GM19395 (cell line): ENCODE measurements around the gene OR7G1.

Experiments used
- ATAC-seq: cut with Tn5 transposase; IDR thresholded peaks from one replicate; pipeline ENCODE4 v1.9.1; 2021; ENCODE audit warnings: mild to moderate bottlenecking, moderate library complexity; ENCODE audit not compliant: unreplicated experiment

Gene OR7G1, protein sequence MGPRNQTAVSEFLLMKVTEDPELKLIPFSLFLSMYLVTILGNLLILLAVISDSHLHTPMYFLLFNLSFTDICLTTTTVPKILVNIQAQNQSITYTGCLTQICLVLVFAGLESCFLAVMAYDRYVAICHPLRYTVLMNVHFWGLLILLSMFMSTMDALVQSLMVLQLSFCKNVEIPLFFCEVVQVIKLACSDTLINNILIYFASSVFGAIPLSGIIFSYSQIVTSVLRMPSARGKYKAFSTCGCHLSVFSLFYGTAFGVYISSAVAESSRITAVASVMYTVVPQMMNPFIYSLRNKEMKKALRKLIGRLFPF

DNA sequence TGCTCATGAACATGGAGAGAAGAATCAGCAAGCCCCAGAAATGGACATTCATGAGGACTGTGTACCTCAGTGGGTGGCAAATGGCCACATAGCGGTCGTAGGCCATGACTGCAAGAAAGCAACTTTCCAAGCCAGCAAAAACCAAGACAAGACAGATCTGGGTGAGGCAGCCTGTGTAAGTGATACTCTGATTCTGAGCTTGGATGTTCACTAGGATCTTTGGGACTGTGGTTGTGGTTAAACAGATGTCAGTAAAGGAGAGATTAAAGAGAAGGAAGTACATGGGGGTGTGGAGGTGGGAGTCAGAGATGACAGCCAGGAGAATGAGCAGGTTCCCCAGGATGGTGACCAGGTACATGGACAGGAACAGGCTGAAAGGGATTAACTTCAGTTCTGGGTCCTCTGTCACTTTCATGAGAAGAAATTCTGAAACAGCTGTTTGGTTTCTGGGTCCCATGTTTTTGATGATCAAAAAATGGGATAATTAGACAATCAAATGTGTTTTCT lies at the start of gene OR7G1:
OR7G1 (minus strand) TSS at position 457 of the 507 bp plus-strand sequence; CDS start at position 457, 0 bp downstream.
- ATAC-seq, result no peak

DNA sequence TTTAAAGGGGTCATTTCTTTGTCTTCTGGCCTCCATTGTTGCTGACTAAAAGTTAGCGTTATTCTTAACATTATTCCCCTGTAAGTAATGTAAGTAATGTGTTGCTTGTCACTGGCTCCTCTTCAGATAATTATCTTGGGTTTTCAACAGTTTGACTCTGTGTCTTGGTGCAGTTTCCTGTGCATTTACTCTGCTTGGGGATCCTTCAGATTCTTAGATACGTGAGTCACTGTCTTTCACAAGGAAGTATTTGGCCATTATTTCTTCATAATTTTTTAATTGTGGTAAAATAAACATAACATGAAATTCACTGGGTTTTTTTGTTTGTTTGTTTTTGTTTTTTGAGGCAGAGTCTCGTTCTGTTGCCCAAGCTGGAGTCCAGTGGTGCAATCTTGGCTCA lies 49.7 kb upstream of the OR7G1 start:
- no peak for ATAC-seq

DNA sequence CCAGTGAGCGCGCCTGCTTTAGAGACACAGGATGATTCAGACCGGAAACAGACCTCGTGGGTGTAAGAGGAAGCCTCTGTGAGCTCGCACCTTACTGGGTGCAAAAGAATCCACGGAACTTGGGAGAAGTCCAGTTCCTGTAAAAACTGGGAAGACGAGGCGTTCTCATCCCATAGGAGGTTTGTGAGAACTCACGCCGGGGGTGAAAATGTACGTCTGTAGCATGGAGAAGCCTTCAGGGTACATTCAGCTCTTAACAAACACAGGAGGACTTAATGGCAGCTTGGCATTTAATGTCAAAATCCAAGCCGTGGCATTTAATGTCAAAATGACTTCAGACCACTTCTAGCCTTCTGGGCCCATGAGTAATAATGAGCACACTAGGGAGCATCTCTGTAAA lies 45.9 kb upstream of the OR7G1 start:
- ATAC-seq, result no peak

DNA sequence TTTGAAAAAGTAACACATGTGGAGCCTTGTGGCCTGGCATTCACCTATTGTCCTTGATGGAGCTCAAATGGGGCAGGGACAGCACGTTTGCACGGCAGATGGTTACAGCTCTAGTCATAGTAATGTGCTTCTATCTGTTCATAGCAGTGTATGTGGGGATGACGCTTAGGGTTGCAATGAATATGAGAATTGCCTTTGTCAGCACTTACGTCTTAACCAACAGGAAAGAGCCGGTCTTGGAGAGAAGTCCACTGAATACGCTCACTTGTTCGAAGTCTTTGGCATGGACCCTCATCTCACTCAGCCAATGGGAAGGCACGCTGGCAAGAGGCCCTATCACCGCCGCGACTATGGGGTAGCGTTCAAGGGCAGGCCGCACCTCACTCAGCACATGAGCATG lies 44.3 kb upstream of the OR7G1 start:
- ATAC-seq, result no peak

DNA sequence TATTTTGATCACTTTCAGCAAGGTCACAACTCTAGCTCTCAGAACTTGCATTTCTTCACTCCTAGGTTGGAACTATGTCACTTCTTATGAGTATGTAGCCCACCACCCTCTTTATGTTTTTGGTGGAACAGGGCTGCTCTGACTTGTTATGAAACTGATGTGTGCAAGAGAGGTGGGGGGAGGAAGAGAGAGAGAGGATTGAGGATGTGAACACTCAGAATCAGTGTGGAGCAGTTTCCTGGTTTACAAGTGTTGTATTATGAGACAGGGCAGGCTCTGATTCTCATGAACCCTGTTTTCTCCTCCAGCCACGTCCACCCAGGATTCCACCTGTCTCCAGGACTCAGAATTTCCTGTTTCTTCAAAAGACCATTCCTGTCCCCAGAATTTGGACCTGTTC lies 40.7 kb upstream of the OR7G1 start:
- no peak for ATAC-seq

DNA sequence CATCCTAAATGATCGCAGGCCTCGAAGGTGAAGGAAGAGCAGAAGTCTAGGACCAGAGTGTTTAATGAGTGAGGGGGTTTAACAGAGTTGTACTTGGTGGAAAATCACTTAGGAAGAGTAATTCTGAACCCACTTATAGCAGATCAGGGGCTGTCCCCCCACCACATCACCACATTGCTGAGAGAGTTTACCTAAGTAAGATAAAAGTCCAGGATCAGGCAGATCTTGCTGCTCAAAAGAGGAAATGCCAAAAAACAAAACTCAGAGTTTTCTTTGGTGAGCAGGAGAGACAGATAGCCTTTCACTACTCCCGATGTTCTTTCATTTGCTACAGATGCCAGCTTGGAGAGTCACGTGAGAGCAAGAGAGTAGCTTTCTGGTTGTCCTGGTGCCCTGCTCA lies 40.0 kb upstream of the OR7G1 start:
- ATAC-seq, result no peak

DNA sequence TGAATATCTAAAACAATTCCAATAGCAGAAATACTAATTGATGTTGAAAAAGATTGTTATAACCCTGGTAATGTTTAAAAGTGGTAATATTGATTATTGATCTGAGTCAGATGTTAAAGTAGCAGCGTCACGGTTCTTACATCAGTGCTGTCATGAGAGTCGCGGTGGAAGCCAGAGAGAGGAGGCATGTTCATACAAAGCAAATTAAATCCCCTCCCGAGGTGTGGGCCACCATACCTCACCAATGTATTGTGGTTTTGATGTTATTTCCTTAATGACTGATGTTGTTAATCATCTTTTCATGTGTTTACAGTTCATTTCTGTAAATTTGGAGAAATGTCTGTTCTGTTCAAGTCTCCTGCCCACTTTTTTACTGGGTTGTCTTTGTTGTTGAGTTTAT lies 35.8 kb upstream of the OR7G1 start:
- ATAC-seq, result no peak

DNA sequence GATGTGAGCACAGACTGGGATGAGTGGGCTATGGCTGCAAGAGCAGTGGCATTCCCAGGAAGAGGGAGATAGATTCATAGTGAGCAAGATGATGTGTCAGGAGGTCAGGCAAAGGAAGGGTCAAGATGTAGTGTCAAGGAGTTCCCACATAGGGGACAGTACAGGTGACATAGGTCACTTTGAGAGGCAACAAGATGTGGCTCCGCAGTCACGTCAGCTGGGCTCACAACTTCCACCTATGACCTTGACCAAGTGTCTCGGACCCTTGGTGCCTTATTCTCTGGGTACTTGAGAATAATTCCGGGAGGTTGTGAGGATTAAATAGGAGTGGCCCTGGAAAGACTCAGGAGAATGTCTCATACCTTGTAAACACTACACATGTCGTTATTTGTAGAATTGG lies 35.1 kb upstream of the OR7G1 start:
- no peak for ATAC-seq

DNA sequence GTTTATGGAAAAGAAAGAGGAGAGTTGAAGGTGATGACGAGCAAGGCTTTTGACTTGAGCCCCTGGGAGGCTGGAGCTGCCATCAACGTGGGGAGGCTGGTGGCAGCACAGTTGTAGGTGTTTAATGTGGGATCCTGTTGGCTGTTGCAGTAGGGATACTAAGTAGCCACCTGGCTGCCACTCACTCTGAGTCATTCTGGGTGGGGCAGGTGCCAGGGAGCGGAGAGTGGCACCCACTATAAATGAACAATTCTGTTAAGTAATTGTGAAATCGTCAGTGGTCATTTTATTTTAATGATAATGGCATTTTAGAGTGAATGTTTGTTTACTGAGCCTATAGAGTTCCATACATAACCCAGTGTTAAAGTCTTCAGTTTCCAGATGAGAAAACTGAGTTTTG lies 34.4 kb upstream of the OR7G1 start:
- ATAC-seq, result no peak

DNA sequence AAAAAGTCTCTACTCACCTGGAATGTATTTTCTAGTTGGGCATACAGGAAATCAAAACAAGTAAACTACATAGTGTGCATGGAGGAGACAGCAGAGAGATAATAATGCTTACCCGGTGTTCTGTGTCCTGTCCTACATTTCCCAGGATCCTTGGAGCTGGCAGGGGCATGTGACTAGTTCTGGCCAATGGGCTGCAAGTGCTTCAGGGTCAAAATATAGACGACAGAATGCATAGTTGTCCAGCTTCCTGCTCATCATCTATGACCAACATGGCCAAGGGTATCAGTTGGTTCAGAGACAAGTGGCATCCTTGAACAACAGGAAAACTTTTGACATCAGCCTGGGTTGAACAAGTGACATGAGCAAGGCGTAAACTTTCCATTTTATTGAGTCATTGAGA lies 33.1 kb upstream of the OR7G1 start:
- no peak for ATAC-seq

DNA sequence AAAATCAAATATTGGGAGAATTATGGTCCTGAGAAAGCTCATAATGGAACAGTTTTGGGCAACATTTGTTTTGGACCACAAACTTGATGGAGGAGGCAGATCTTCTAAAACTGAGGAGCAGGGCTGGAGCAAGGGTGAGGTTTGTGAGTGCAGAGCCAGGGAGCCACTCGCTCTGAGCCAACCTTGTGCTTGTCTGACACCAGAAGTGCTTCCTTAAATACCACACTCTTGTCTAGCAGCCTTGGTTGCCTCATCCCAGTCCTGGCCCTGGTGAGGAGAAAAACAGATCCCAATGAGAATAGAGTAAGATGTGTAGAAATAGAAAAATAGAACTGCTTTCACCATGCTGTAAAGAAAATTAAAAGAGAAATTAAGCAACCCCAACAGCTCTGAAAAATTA lies 31.3 kb upstream of the OR7G1 start:
- ATAC-seq, result no peak

DNA sequence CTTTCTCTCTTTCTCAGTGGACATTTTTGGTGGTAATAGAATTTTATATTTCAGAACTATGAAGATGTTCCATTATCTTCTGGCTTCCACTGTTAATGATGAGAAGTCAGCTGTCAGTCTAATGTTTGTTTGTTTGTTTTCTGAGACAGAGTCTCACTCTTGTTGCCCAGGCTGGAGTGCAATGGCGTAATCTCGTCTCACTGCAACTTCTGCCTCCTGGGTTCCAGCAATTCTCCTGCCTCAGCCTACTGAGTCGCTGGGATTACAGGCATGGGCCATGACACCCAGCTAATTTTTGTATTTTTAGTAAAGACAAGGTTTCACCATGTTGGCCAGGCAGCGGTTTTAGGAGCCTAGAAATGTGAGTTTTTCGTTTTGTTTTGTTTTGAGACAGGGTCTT lies 29.4 kb upstream of the OR7G1 start:
- ATAC-seq, result no peak

DNA sequence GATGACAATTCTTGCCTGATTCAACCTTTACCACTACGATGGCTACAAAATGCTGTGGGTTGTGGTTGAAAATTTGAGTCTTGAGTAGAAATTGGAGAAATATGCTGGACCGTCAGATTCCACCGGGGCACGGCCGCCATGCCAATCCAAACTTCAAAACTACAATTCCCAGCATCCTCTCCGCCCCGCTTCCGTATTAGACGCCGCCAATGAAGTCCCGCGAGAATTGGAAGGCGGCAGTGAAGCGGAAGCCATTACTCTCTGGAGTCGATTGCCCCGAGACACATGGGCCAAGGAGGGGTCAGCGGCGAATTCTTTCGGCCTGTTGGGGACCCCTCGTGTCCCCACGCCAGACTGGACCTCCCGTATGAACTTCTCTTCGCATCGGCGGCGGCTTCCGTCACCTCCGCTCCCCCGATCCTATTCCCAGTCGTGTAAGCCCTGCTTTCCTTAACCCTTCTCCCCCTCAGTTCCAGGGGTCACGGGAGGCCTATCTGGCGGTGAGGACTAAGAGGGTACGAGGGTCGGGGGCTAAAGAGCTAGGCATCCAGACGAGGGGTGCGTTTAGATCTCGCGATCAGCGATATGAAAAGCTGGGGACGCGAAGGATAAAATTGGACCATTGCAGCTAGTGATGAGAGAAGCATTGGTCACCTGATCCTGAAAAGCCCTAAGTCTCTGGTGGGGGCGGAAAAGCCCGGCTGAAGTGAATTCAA lies 24.8 kb upstream of the OR7G1 start, which contains the start of gene ZNF317:
ZNF317 (plus strand) TSS at position 239 of the 716 bp plus-strand sequence. CDS start 15,620 bp downstream, outside the sequence.
- peak; percentile 97 for ATAC-seq

DNA sequence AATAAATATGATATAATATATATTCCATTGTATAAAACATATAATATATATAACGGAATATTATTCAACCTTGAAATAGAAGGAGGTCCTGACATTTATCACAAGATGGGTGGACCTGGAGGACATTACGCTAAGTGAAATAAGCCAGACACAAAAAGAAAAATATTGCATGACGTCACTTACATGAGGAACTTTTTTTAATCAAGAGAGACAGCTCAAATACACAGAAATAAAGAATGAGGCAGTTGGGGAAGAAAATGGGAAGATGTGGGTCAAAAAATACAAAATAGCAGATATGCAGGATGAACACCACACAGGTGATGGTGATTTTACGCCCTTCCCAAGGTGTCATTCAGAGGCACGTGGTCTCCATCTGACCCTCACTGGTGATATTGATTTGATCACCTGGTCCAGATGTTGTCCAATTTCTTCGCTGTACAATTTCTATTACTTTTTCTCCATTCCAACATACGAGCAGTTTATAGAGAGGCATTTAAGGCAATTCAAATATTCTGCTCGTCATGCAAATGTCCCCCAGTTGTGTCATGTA lies 24.1 kb upstream of the OR7G1 start:
- no peak for ATAC-seq

DNA sequence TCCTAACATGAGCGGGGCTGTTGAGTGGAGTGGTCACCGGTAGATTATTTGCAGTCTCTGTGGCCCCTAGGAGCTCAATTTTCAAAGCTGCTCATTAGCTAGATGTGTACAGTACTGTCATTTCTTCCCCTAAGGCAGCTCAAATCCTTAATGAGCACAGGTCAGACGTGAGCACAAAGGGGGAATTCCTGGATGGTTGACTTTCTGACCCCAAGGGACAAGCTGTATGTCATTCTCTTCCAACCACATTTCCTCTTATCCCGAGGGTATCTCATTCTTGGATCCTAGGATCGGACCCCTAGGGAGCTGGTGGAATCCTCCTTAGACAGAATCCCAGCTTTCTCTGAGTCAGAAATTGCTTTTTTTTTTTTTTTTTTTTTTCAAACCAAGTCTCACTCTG lies 16.9 kb upstream of the OR7G1 start:
- no peak for ATAC-seq

DNA sequence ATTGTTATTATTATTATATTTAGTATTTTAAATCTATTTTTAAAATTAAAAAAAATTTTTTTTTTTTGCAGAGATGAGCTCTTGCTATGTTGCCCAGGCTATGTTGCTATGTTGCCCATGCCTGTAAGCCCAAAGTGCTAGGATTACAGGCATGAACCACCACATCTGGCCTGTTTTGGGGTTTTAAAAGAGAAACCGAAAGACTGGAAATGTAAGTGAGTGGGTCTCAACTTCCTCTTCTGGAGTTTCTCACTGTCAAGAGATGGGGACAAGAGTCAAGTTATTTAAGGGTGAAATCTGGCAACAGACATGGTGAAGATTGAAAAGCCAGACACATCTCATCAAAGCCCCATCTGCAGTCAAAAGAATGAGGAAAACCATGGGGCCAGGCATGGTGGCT lies 15.4 kb upstream of the OR7G1 start:
- ATAC-seq, result no peak

DNA sequence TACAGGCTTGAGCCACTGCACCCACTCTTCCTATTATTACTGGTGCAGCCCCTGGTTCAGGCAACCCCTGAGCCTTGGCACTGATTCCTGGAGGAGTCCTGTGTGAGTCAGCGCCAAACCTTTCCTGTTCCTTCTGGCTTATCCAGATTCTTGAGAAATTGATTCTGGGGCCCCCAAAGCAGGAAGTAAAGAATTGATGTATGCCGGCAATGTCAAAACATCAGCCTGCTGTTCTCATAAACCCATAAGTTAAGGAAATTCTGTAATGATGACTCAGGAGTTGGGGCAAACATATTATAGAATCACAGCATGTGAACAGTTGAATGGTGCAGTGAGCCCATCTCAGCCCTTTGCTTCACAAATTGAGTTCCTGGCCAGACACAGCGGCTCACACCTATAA lies 12.6 kb upstream of the OR7G1 start:
- ATAC-seq, result no peak

DNA sequence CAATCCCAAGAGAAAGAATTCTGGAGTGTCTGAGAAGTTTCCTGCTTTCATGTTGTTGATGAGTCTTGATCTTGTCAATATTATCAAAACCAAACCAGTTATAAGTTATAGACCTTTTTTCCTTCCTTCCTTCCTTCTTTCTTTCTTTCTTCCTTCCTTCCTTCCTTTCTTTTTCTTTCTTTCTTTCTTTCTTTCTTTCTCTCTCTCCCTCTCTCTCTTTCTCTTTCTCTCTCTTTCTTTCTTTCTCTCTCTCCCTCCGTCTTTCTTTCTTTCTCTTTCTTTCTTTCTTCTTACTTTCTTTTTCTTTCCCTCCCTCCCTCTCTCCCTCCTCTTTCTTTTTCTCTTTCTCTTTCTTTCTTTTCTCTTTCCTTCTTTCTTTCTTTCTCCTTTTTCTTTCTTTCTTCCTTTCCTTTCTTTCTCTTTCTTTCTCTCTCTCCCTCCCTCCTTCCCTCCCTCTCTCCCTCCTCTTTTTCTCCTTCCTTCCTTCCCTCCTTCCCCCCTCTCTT lies 11.4 kb upstream of the OR7G1 start, which contains the start of gene OR7G3:
OR7G3 (minus strand) TSS at position 51 of the 506 bp plus-strand sequence; CDS start at position 51, 0 bp downstream.
- no peak for ATAC-seq

DNA sequence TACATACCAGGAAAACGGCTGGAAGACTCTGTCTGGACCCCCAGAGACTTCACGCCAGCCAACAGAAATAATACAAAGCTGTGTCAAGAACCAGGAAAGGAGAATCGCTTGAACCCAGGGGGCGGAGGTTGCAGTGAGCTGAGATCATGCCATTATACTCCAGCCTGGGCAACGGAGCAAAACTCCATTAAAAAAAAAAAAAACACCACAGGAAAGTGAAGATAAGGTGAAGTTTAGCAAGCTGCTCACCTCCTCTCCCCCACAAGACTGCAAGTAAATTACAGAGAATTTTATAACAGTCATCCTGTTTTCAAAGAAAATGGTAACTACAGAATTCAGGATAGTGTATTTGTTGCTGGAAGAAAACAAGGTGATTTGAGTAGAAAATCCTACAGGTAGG lies 984 bp upstream of the OR7G1 start:
- no peak for ATAC-seq

DNA sequence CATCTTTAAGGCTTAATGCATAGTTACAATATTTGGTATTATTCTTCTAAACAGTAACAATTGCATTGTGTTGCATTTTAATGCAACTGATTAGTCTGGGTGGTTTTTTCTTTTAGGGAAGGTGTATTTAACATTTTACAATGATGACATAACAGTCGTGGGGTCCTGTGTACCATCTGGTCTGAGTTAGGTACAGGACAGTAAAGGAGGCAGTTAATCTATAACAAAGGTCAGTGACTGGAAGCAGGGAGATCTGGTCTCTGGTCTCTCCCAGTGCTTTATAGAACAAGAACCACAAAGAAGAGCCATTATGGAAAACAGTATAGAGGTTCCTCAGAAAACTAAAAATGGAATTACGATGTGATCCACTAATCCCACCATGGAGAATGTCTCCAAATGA lies 5.6 kb downstream of the OR7G1 start:
- no peak for ATAC-seq

DNA sequence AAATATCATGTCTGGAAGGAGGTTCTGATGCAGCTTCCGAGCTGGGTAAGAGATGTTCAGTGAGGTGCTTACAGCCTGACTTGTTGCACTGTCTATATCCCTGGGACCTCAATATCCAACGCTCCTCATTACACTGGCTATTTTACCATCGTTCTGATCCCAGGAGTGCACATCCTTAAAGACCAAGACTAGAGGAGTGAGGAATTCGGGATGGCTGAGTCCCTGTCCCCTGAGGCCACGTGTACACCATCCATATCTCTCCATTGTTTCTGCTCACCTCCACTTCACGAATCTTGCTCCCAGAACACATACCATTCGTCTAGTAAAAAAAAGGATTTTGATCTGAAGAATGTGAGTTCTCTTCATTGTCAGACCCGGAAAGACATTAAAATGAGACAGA lies 8.2 kb downstream of the OR7G1 start, which contains the start of gene OR7G2:
OR7G2 (minus strand) TSS at position 101 of the 400 bp plus-strand sequence. CDS start 4,232 bp downstream, outside the sequence.
- no peak for ATAC-seq
